NCI-H1436 treated with DMSO at 0.1 percent for 48 hours (cell line): Measurements from ENCODE around the gene LRRC70.
"Not testable (repeated sequence)": the region's sequence is repeated elsewhere in the genome, so short reads cannot be mapped to it uniquely, and the experiment has no call there.

ENCODE experiments used
- DNase-seq: peaks from one replicate; lab custom pipeline; 2025; lab: John Stamatoyannopoulos, UW

Gene LRRC70

GRCh38 chr5:62578540-62578939 lies at the start of gene LRRC70:
Gene LRRC70 (plus strand): TSS chr5:62578819. CDS start chr5:62579439, 620 bp downstream.
- DNase-seq: no peak

GRCh38 chr5:62533597-62533996 lies 45.0 kb upstream of the LRRC70 start:
- DNase-seq: no peak

- DNase-seq: no peak
Observed at GRCh38 chr5:62534461-62535236, 44.0 kb upstream of the LRRC70 start.

GRCh38 chr5:62536232-62536631 lies 42.4 kb upstream of the LRRC70 start:
- DNase-seq: no peak

GRCh38 chr5:62536783-62537182 lies 41.8 kb upstream of the LRRC70 start:
- no peak for DNase-seq

- DNase-seq: no peak
Observed at GRCh38 chr5:62538017-62538942, 40.3 kb upstream of the LRRC70 start.

- no peak for DNase-seq
Observed at GRCh38 chr5:62542720-62543119, 35.9 kb upstream of the LRRC70 start.

- no peak for DNase-seq
Observed at GRCh38 chr5:62547945-62548630, 30.5 kb upstream of the LRRC70 start.

- no peak for DNase-seq
Observed at GRCh38 chr5:62550103-62550502, 28.5 kb upstream of the LRRC70 start.

- DNase-seq: no peak
Observed at GRCh38 chr5:62555930-62556329, 22.7 kb upstream of the LRRC70 start.

GRCh38 chr5:62558941-62559340 lies 19.7 kb upstream of the LRRC70 start:
- DNase-seq: no peak

- DNase-seq: no peak
Observed at GRCh38 chr5:62560786-62561185, 17.8 kb upstream of the LRRC70 start.

GRCh38 chr5:62561896-62562295 lies 16.7 kb upstream of the LRRC70 start:
- DNase-seq: no peak

- DNase-seq: no peak
Observed at GRCh38 chr5:62562867-62563266, 15.8 kb upstream of the LRRC70 start.

GRCh38 chr5:62564101-62564500 lies 14.5 kb upstream of the LRRC70 start:
- DNase-seq: no peak

GRCh38 chr5:62565740-62566139 lies 12.9 kb upstream of the LRRC70 start:
- not testable (repeated sequence) for DNase-seq

- DNase-seq: no peak
Observed at GRCh38 chr5:62568143-62568542, 10.5 kb upstream of the LRRC70 start.

- DNase-seq: no peak
Observed at GRCh38 chr5:62568800-62569432, 9.7 kb upstream of the LRRC70 start.

GRCh38 chr5:62569470-62569869 lies 9.1 kb upstream of the LRRC70 start:
- no peak for DNase-seq

GRCh38 chr5:62572918-62573514 lies 5.6 kb upstream of the LRRC70 start:
- no peak for DNase-seq

- DNase-seq: no peak
Observed at GRCh38 chr5:62574599-62574998, 4.0 kb upstream of the LRRC70 start.

GRCh38 chr5:62575066-62575465 lies 3.6 kb upstream of the LRRC70 start:
- DNase-seq: no peak
